Measurements from ENCODE around the gene NCKAP5.

The NCKAP5 gene

DNA sequence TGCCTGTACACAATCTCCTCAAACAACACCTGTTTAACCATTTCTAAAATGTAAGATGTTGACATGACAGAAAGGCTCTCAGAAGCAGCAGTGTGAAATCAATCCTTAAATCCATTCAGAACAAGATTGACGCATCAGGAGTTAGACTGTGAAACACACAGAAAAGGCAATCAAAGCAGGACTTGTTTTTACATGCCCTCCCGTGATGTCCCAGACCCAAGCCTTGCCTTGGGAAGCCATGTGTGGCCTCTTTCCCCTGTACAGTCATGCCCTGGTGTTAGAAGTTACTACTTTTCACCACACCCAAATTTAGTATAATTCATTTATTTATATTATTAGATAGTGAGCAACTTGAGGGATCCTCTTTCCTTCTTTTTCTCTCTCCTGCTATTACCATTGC is 115.7 kb downstream of the NCKAP5 start:
- Histone ChIP-seq H3K9me3 (ENCODE audit: control insufficient read depth in 2 of 2, low read length in 2 of 2) (no peaks in the 10 kb centered on the region), H3K27ac (ENCODE audit: low read depth in 2 of 2, low read length in 2 of 2) (no peak overlapping the region), H3K4me1 (ENCODE audit: control insufficient read depth in 2 of 2, insufficient read depth in 2 of 2, low read length in 2 of 2) (no peaks in the 10 kb centered on the region)

GRCh38 chr2:133452146-133452545 is 116.1 kb downstream of the NCKAP5 start:
- Histone ChIP-seq H3K9ac (ENCODE audit: low read depth in 1 of 2, low read length in 2 of 2) (no peak overlapping the region), H3K9me3 (ENCODE audit: control insufficient read depth in 2 of 2, low read length in 2 of 2) (no peaks in the 10 kb centered on the region), H3K36me3 (ENCODE audit: control insufficient read depth in 2 of 2, insufficient read depth in 2 of 2, low read length in 2 of 2) (no peaks in the 10 kb centered on the region), H3K27ac (ENCODE audit: low read depth in 2 of 2, low read length in 2 of 2) (no peak overlapping the region), H3K4me1 (ENCODE audit: control insufficient read depth in 2 of 2, insufficient read depth in 2 of 2, low read length in 2 of 2) (no peaks in the 10 kb centered on the region), H3K4me3 (ENCODE audit: low read length in 2 of 2) (no peak overlapping the region), H3K27me3 (ENCODE audit: control insufficient read depth in 2 of 2, insufficient read depth in 2 of 2, low read length in 2 of 2) (no peaks in the 10 kb centered on the region)

More for the DNA sequence above, 115.7 kb downstream of the NCKAP5 start:
- no peaks in the 10 kb centered on the region for H3K27me3 ChIP-seq (ENCODE audit: control insufficient read depth in 2 of 2, insufficient read depth in 2 of 2, low read length in 2 of 2)
- no peak overlapping the region for H3K4me3 ChIP-seq (ENCODE audit: low read length in 2 of 2)
- no peak overlapping the region for H3K9ac ChIP-seq (ENCODE audit: low read depth in 1 of 2, low read length in 2 of 2)
- H3K36me3 ChIP-seq (ENCODE audit: control insufficient read depth in 2 of 2, insufficient read depth in 2 of 2, low read length in 2 of 2) = no peaks in the 10 kb centered on the region

DNA sequence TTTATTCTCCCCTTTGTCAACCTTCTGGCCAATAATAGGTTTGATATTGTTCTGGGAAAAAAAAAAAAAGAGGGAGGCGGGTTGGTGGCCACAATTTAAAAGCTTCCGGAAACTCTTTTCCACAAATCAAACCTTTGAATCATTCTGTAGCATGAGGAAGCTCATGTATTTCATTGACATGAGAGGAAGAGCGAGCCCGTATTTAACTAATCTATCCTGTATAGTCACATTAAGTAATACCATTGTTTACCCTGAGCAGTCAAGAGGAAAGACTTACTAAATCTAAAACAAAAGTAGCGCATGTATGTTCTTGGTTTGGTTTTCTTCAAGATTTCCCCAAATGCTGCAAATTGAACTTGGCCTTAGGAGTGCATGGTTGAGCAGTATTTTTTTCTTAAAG is 120.1 kb downstream of the NCKAP5 start:
- no peaks in the 10 kb centered on the region for H3K27me3 ChIP-seq (ENCODE audit: control insufficient read depth in 2 of 2, insufficient read depth in 2 of 2, low read length in 2 of 2)
- H3K27ac ChIP-seq (ENCODE audit: low read depth in 2 of 2, low read length in 2 of 2) = no peak overlapping the region
- no peaks in the 10 kb centered on the region for H3K36me3 ChIP-seq (ENCODE audit: control insufficient read depth in 2 of 2, insufficient read depth in 2 of 2, low read length in 2 of 2)
- H3K4me1 ChIP-seq (ENCODE audit: control insufficient read depth in 2 of 2, insufficient read depth in 2 of 2, low read length in 2 of 2) = no peaks in the 10 kb centered on the region
- no peak overlapping the region for H3K4me3 ChIP-seq (ENCODE audit: low read length in 2 of 2)
- no peaks in the 10 kb centered on the region for H3K9me3 ChIP-seq (ENCODE audit: control insufficient read depth in 2 of 2, low read length in 2 of 2)
- no peak overlapping the region for H3K9ac ChIP-seq (ENCODE audit: low read depth in 1 of 2, low read length in 2 of 2)

DNA sequence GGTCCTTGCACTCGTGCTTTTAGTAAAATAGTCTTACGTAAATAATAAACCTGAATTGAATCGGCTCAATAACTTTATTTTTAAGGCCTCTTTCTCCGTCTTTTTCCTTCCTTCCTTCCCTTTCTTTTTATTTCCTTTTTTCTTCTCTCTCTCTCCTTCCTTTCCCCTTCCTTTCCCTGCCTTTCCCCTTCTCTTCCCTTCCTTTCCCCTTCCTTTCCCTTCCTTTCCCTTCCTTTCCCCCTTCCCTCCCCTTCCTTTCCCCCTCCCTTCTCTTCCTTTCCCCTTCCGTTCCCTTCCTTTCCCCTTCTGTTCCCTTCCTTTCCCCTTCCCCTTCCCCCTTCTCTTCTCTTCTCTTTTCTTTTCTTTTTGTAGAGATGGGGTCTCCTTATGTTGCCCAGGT is 121.0 kb downstream of the NCKAP5 start:
- H3K27me3 ChIP-seq (ENCODE audit: control insufficient read depth in 2 of 2, insufficient read depth in 2 of 2, low read length in 2 of 2) = no peaks in the 10 kb centered on the region
- H3K4me3 ChIP-seq (ENCODE audit: low read length in 2 of 2) = no peak overlapping the region
- H3K36me3 ChIP-seq (ENCODE audit: control insufficient read depth in 2 of 2, insufficient read depth in 2 of 2, low read length in 2 of 2) = no peaks in the 10 kb centered on the region
- H3K9ac ChIP-seq (ENCODE audit: low read depth in 1 of 2, low read length in 2 of 2) = no peak overlapping the region
- no peaks in the 10 kb centered on the region for H3K4me1 ChIP-seq (ENCODE audit: control insufficient read depth in 2 of 2, insufficient read depth in 2 of 2, low read length in 2 of 2)
- no peaks in the 10 kb centered on the region for H3K9me3 ChIP-seq (ENCODE audit: control insufficient read depth in 2 of 2, low read length in 2 of 2)
- H3K27ac ChIP-seq (ENCODE audit: low read depth in 2 of 2, low read length in 2 of 2) = no peak overlapping the region

DNA sequence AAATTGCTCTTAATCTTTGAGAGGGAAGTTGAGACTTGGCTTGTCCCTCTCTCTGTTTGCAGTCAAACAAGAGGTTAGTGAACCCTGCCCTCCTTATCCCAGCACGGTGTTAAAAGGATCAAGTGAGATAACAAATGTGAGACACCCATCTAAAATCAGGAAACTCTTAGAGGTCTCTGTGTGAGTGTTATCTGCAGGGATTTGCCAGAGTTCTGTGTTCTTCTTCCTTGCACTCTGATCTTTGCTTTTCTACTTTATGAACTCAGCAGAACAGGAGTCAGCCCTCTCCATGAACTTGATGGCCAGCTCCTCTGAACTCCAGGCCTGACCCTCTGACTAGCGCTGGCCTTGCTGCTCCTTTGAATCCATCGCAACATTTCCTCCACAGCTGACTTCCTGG is 123.8 kb downstream of the NCKAP5 start:
- Histone ChIP-seq H3K4me1 (ENCODE audit: control insufficient read depth in 2 of 2, insufficient read depth in 2 of 2, low read length in 2 of 2) (no peaks in the 10 kb centered on the region), H3K36me3 (ENCODE audit: control insufficient read depth in 2 of 2, insufficient read depth in 2 of 2, low read length in 2 of 2) (no peaks in the 10 kb centered on the region), H3K27me3 (ENCODE audit: control insufficient read depth in 2 of 2, insufficient read depth in 2 of 2, low read length in 2 of 2) (no peaks in the 10 kb centered on the region)

DNA sequence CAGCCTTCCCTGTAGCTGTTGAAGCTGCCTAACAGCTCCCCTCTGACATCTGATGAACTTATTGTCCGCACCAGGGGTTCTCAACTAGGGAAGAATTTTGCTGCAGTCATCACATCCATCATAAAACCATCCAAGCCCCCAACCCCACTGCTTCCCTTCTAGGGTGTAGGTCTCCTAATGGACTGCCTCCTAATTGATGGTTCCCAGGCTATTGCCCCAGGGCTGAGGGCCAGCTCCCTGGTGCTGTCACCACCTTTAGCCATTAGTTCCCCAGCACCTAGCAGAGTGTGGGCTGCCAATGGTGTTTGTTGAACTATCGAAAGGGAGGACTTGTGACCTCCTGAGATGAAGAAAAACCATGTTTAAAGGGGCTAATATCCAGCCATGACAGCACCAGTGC is 125.9 kb downstream of the NCKAP5 start:
- Histone ChIP-seq H3K9ac (ENCODE audit: low read depth in 1 of 2, low read length in 2 of 2) (no peak overlapping the region), H3K4me1 (ENCODE audit: control insufficient read depth in 2 of 2, insufficient read depth in 2 of 2, low read length in 2 of 2) (no peaks in the 10 kb centered on the region), H3K36me3 (ENCODE audit: control insufficient read depth in 2 of 2, insufficient read depth in 2 of 2, low read length in 2 of 2) (no peaks in the 10 kb centered on the region), H3K4me3 (ENCODE audit: low read length in 2 of 2) (no peak overlapping the region), H3K27ac (ENCODE audit: low read depth in 2 of 2, low read length in 2 of 2) (no peak overlapping the region), H3K9me3 (ENCODE audit: control insufficient read depth in 2 of 2, low read length in 2 of 2) (no peaks in the 10 kb centered on the region), H3K27me3 (ENCODE audit: control insufficient read depth in 2 of 2, insufficient read depth in 2 of 2, low read length in 2 of 2) (no peaks in the 10 kb centered on the region)

More for the DNA sequence above, 123.8 kb downstream of the NCKAP5 start:
- no peak overlapping the region for H3K9ac ChIP-seq (ENCODE audit: low read depth in 1 of 2, low read length in 2 of 2)
- no peak overlapping the region for H3K4me3 ChIP-seq (ENCODE audit: low read length in 2 of 2)
- no peak overlapping the region for H3K27ac ChIP-seq (ENCODE audit: low read depth in 2 of 2, low read length in 2 of 2)
- no peaks in the 10 kb centered on the region for H3K9me3 ChIP-seq (ENCODE audit: control insufficient read depth in 2 of 2, low read length in 2 of 2)

DNA sequence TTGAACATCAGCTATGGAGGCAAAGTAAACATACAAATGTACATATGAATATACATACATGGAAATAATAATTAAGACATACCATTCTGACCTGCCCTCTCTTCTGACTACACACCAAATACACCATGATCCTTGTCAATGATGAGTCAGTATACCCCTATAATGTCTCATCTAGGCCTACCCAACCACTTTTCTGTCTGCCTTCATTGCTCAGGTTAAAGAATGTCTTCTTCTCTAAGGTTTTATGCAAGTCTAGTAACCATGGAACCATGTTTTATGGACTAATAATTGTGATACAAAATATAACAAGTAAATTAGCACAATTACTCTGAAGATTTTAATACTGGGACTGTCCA is 128.7 kb downstream of the NCKAP5 start:
- Histone ChIP-seq H3K27ac (ENCODE audit: low read depth in 2 of 2, low read length in 2 of 2) (no peak overlapping the region), H3K4me1 (ENCODE audit: control insufficient read depth in 2 of 2, insufficient read depth in 2 of 2, low read length in 2 of 2) (no peaks in the 10 kb centered on the region), H3K27me3 (ENCODE audit: control insufficient read depth in 2 of 2, insufficient read depth in 2 of 2, low read length in 2 of 2) (no peaks in the 10 kb centered on the region), H3K9ac (ENCODE audit: low read depth in 1 of 2, low read length in 2 of 2) (no peak overlapping the region), H3K36me3 (ENCODE audit: control insufficient read depth in 2 of 2, insufficient read depth in 2 of 2, low read length in 2 of 2) (no peaks in the 10 kb centered on the region), H3K9me3 (ENCODE audit: control insufficient read depth in 2 of 2, low read length in 2 of 2) (no peaks in the 10 kb centered on the region), H3K4me3 (ENCODE audit: low read length in 2 of 2) (no peak overlapping the region)

GRCh38 chr2:133438848-133439564 is 129.3 kb downstream of the NCKAP5 start:
- Histone ChIP-seq H3K27ac (ENCODE audit: low read depth in 2 of 2, low read length in 2 of 2) (no peak overlapping the region), H3K36me3 (ENCODE audit: control insufficient read depth in 2 of 2, insufficient read depth in 2 of 2, low read length in 2 of 2) (no peaks in the 10 kb centered on the region), H3K27me3 (ENCODE audit: control insufficient read depth in 2 of 2, insufficient read depth in 2 of 2, low read length in 2 of 2) (no peaks in the 10 kb centered on the region), H3K9ac (ENCODE audit: low read depth in 1 of 2, low read length in 2 of 2) (no peak overlapping the region), H3K4me3 (ENCODE audit: low read length in 2 of 2) (no peak overlapping the region), H3K4me1 (ENCODE audit: control insufficient read depth in 2 of 2, insufficient read depth in 2 of 2, low read length in 2 of 2) (no peaks in the 10 kb centered on the region), H3K9me3 (ENCODE audit: control insufficient read depth in 2 of 2, low read length in 2 of 2) (no peaks in the 10 kb centered on the region)

DNA sequence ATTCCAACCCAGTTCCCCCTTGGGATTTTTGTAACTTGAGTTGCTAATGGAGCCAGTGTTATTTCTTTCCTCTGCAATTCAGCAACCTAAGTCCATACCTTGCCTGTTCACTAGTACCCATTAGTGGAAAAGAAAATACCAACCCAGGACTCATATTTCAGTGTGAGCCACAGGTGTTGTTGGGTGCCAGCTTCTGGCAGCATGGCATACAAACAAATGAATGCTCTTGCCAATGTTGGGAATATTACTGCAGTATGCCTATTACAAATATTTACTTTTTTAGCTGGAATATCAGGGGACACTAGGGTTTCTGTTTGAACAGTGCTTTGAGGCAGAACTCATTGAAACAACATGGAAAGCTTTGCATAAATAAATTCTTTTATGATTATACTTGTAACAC is 130.2 kb downstream of the NCKAP5 start:
- Histone ChIP-seq H3K27ac (ENCODE audit: low read depth in 2 of 2, low read length in 2 of 2) (no peak overlapping the region), H3K36me3 (ENCODE audit: control insufficient read depth in 2 of 2, insufficient read depth in 2 of 2, low read length in 2 of 2) (no peaks in the 10 kb centered on the region), H3K27me3 (ENCODE audit: control insufficient read depth in 2 of 2, insufficient read depth in 2 of 2, low read length in 2 of 2) (no peaks in the 10 kb centered on the region), H3K4me3 (ENCODE audit: low read length in 2 of 2) (no peak overlapping the region), H3K4me1 (ENCODE audit: control insufficient read depth in 2 of 2, insufficient read depth in 2 of 2, low read length in 2 of 2) (no peaks in the 10 kb centered on the region), H3K9ac (ENCODE audit: low read depth in 1 of 2, low read length in 2 of 2) (no peak overlapping the region), H3K9me3 (ENCODE audit: control insufficient read depth in 2 of 2, low read length in 2 of 2) (no peaks in the 10 kb centered on the region)

DNA sequence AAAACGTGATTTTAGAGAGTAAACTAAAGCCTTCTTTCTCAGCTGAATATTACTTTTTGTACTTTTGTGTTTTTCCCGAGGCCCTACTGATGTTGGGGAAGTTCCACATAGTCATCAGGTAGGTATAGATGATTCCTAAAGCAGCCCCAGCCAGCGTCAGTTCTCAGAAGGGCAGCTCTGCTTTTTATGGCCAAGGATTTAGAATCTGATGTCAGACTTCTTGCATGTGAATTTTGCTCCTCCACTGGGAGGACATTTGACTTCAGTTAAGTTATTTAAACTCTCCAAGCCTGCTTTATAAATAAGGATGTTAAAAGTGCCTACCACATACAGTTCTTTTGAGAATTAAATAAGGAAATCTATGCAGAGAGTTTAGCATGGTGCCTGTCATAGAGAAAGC is 130.8 kb downstream of the NCKAP5 start:
- H3K27me3 ChIP-seq (ENCODE audit: control insufficient read depth in 2 of 2, insufficient read depth in 2 of 2, low read length in 2 of 2) = no peaks in the 10 kb centered on the region
- H3K4me1 ChIP-seq (ENCODE audit: control insufficient read depth in 2 of 2, insufficient read depth in 2 of 2, low read length in 2 of 2) = no peaks in the 10 kb centered on the region
- H3K9ac ChIP-seq (ENCODE audit: low read depth in 1 of 2, low read length in 2 of 2) = no peak overlapping the region
- no peaks in the 10 kb centered on the region for H3K36me3 ChIP-seq (ENCODE audit: control insufficient read depth in 2 of 2, insufficient read depth in 2 of 2, low read length in 2 of 2)
- H3K4me3 ChIP-seq (ENCODE audit: low read length in 2 of 2) = no peak overlapping the region
- H3K27ac ChIP-seq (ENCODE audit: low read depth in 2 of 2, low read length in 2 of 2) = no peak overlapping the region
- no peaks in the 10 kb centered on the region for H3K9me3 ChIP-seq (ENCODE audit: control insufficient read depth in 2 of 2, low read length in 2 of 2)
